Body of pancreas (tissue), 4 donors: Measurements from ENCODE around the gene ABCB9. TPM values are rescaled to one million over a fixed set of nuclear protein-coding genes. Genes with fewer than 3 reads are reported as not detected.
"Not testable (repeated sequence)": the region's sequence is repeated elsewhere in the genome, so short reads cannot be mapped to it uniquely, and the experiment has no call there.

Experiments
- ATAC-seq: fragments of 150-250 bp; one replicate; pipeline ENCODE4 v1.9.1; 2016
- DNase-seq, 4 donors: peaks; one replicate each; pipeline ENCODE4 v3.0.0-alpha.2; 2019
- H3K27ac ChIP-seq, 4 donors: fragments of 200-600 bp; sonication (generic); 1 replicate in 3 of 4; 2 replicates in 1 of 4; pipeline versions ENCODE4 v1.5.1 to v1.6.1; 2016 to 2019; ENCODE audit warnings: mild to moderate bottlenecking in 1 of 4, mixed read lengths in 1 of 4, moderate library complexity in 1 of 4
- H3K27me3 ChIP-seq, 2 donors: fragments of 200-600 bp; sonication (generic); one replicate each; pipeline ENCODE4 v1.6.0; 2016; ENCODE audit warnings: mild to moderate bottlenecking in 1 of 2
- H3K36me3 ChIP-seq, 2 donors: fragments of 200-600 bp; sonication (generic); replicated peaks in 1 of 2; 2 replicates each; pipeline ENCODE4 v1.5.1; 2016; ENCODE audit warnings: low read depth in 2 of 2; ENCODE audit not compliant: insufficient read depth in 1 of 2
- H3K4me1 ChIP-seq: fragments of 200-600 bp; sonication (generic); one replicate; pipeline ENCODE4 v1.6.0; 2016
- H3K4me3 ChIP-seq, 2 donors: fragments of 200-600 bp; sonication (generic); 1 replicate in 1 of 2; 2 replicates in 1 of 2; pipeline ENCODE4 v1.5.1; 2016 to 2019
- H3K9me3 ChIP-seq, 3 donors: fragments of 200-600 bp; sonication (generic); 1 replicate in 2 of 3; 2 replicates in 1 of 3; pipeline ENCODE4 v1.5.1; 2016
- CTCF ChIP-seq, 7 experiments: fragments of 450-650 bp in 4 of 7; fragments of 200-600 bp in 3 of 7; sonication (generic) in 3 of 7; IDR thresholded peaks; one replicate each; pipeline ENCODE4 v1.5.1; 2016 to 2019; ENCODE audit warnings: antibody characterized with exemption in 7 of 7
- POLR2A ChIP-seq, 3 donors: fragments of 450-650 bp; IDR thresholded peaks; one replicate each; pipeline ENCODE4 v1.6.1; 2016; ENCODE audit warnings: antibody characterized with exemption in 3 of 3, mild to moderate bottlenecking in 2 of 3
- WGBS, 2 donors: methylation state at CpG; one replicate each; pipeline ENCODE4 v1.1.5; 2017; 5-methylcytosine and 5-hydroxymethylcytosine counted together
- intact Hi-C: fragments of 100-400 bp; cut with DNase I; formaldehyde crosslinking; loops from one replicate; pipeline ENCODE4 v1.15.1; 2023
- total RNA-seq, 2 donors: library from RNA; depleted of rRNA; stranded (reverse); fragments of >200 nt; gene quantifications; one replicate each; pipeline ENCODE4 v1.1.0, GENCODE V29; 2016

The ABCB9 gene
- 1 to 10 TPM; 5.2 to 7.9 TPM for total RNA-seq

DNA sequence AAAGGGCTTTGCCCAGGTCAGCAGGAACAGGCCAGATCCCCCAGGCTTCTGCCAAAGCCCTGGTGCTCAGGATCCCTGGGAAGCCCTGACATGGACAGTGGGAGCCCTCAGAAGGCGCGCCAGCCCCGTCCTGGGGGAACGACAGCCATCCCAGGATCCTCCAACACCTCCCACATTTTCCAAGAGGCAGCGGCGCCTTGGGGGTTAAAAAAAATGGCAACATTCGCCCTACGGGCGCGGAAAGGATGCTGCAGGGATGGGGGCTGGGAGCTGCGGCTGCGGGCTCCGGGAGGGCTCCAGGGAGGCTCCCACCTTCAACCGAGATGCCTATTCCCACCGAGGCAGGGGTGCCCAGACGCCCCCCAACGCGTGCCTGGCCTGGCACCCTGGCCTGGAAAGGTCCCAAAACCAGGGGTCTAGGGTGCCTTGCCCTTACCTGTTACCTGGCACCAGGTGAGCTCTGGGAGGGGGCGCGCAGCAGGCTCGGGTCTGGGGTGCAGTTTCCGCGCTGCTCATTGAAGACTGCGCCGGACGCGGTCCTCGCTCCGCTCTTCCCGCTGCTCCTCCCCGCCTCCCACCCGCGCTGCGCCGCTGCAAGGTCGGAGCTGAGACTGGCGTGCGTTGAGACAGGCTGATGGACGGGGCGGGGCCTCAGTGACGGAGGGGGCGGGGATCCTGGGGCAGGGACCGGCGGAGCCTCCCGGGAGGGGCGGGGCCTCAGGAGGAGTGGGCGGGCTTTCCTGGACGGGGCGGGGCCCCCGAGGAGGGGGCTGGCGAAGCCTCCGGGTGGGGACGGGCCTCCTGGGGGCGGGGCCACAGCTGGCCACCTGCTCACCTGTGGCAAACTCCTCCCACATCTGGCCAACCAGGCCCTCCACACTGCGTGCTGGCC is at the start of gene ABCB9:
Gene ABCB9 (minus strand): TSS at position 613 of the 892 bp plus-strand sequence. CDS start 6,228 bp downstream, outside the sequence.
- no peak for TF ChIP-seq CTCF (IDR thresholded peaks at IDR 0.05)
- TF ChIP-seq POLR2A (IDR thresholded peaks at IDR 0.05), result peak; percentile 8 to 67 (median 58)
- peak within 1 kb of the TSS in 1 of 2 donors; percentile 10 for H3K4me3 ChIP-seq
- DNase-seq (peak; percentile 97 to 98 (median 97)), ATAC-seq (peak; percentile 95)
- H3K4me1 ChIP-seq, result peaks cover 58% of the 10 kb centered on the region
- H3K9me3 ChIP-seq, result no peaks in the 10 kb centered on the region
- no peaks in the 10 kb centered on the region for H3K27me3 ChIP-seq
- H3K36me3 ChIP-seq, result no peaks in the 10 kb centered on the region
- 0 to 5% methylated on average over 4 to 48 of the region's 55 CpGs for WGBS, 2 donors
- intact Hi-C loops, result no loop called here
- peak within 1 kb of the TSS; percentile 35 to 75 (median 56) for H3K27ac ChIP-seq

DNA sequence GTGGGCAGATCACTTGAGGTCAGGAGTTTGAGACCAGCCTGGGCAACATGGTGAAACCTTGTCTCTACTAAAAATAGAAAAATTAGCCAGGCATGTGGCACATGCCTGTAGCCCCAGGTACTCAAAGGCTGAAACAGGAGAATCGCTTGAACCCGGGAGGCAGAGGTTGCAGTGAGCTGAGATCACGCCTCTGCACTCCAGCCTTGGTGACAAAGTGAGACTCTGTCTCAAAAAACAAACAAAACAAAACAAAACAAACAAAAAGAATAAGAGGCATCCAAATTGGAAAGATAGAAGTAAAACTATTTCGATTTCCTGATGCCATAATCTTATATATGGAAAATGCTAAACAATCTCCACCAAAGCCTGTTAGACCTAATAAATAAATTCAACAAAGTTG is 48.2 kb upstream of the ABCB9 start:
- H3K36me3 ChIP-seq, ATAC-seq, DNase-seq, H3K4me1 ChIP-seq, intact Hi-C loops, H3K27me3 ChIP-seq, H3K9me3 ChIP-seq, H3K27ac ChIP-seq, H3K4me3 ChIP-seq: not testable (repeated sequence)
- WGBS, 2 donors, result 96 to 97% methylated on average over 4 of the region's 4 CpGs

DNA sequence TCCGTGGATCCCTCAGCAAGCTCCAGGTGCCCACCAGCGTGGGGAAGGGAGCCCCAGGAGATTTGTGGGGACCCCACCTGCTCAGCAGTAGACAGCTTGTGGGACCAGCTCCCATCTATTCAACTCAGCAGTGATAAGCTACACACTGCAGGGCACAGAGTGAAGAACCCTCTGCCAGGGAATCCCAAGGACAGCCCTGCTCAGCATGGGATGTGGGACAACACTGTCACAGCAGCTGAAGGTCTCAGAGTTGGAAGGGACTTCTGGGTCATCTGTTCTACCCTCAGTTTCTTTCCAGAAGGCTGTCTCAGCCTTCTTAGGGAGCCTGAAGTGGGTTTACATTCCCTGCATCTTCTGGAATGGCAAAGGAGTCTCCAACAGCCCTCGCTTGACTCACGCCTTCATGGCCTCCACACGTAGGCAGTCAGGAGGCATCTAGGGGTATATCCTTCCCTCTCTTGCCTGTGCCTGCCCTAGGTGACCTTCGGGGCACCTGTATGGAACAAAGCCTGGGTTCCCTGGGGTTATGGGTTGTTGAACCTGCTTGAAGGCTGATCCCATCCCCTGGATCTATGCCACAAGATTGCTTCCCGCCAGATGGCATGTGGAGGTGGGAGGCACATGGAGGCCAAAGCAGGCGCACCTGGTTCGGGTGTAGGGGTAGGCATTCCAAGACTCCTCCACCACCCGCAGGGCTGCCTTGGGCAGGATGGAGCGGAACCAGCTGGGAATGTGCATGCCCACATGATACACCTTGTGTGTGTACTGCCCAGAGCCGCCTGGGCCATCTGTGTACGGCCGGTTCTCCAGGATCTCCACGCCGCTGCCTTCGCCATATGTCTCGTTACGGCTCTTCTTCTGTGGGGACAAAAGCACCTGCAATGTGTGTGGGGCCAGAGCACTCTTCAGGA is 47.2 kb upstream of the ABCB9 start:
- intact Hi-C loops, result no loop called here
- no peak for ATAC-seq
- Histone ChIP-seq H3K27ac (no peak overlapping the region), H3K4me3 (no peak overlapping the region), H3K4me1 (no peaks in the 10 kb centered on the region), H3K27me3 (no peaks in the 10 kb centered on the region), H3K9me3 (no peaks in the 10 kb centered on the region), H3K36me3 (no peaks in the 10 kb centered on the region)
- TF ChIP-seq POLR2A (IDR thresholded peaks at IDR 0.05) (no peak), CTCF (IDR thresholded peaks at IDR 0.05) (no peak)
- DNase-seq, result no peak
- WGBS, 2 donors, result 95 to 96% methylated on average over 11 to 19 of the region's 19 CpGs

DNA sequence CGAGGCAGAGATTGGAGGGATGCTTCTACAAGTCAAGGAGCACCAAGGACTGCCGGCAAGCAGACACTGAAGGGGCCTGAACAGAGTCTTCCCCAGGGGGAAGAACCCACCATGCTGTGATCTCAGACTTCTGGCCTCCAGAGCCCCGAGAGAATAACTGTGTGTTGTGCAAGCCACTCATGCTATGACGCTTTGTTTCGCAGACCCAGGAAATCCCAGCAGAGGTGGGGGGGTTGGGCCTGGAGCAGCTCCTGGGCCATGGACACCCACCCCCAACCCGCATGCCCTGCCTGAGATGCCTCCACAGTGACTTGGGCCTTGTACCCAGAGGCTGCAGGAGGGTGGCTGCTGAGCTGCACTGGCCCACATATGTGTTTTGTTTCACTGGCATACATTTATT is 45.4 kb upstream of the ABCB9 start:
- H3K9me3 ChIP-seq, result no peaks in the 10 kb centered on the region
- intact Hi-C loops, result no loop called here
- no peak for ATAC-seq
- no peak for TF ChIP-seq CTCF (IDR thresholded peaks at IDR 0.05)
- TF ChIP-seq POLR2A (IDR thresholded peaks at IDR 0.05), result no peak
- no peaks in the 10 kb centered on the region for H3K4me1 ChIP-seq
- no peaks in the 10 kb centered on the region for H3K27me3 ChIP-seq
- no peak overlapping the region for H3K4me3 ChIP-seq
- 81 to 84% methylated on average over 3 to 6 of the region's 6 CpGs for WGBS, 2 donors
- H3K36me3 ChIP-seq, result no peaks in the 10 kb centered on the region
- no peak overlapping the region for H3K27ac ChIP-seq
- DNase-seq, result no peak

DNA sequence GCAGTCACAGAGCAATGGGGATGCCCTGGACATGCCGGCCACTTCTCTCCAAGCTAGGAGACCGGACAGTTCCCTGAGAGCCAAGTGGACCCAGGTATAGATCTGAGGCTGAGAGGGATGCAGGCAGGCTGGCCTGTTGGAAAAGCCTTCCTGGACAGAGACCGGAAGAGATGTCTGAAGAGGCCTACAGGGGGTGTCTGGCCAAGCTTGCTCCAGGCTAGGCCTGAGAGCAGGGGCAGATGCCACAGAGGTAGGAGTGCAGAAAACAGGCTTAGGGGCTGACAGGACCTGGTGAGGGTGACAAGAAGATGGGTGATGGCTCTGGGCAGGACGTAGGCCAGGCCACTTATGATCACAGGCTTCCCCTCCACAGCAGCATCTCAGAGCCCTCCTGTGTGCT is 44.4 kb upstream of the ABCB9 start:
- H3K27ac ChIP-seq, result no peak overlapping the region
- no peak for DNase-seq
- no peaks in the 10 kb centered on the region for H3K9me3 ChIP-seq
- 85 to 87% methylated on average over 3 to 4 of the region's 4 CpGs for WGBS, 2 donors
- TF ChIP-seq POLR2A (IDR thresholded peaks at IDR 0.05), result no peak
- no peak for TF ChIP-seq CTCF (IDR thresholded peaks at IDR 0.05)
- H3K27me3 ChIP-seq, result no peaks in the 10 kb centered on the region
- intact Hi-C loops, result no loop called here
- H3K4me3 ChIP-seq, result no peak overlapping the region
- no peaks in the 10 kb centered on the region for H3K36me3 ChIP-seq
- no peaks in the 10 kb centered on the region for H3K4me1 ChIP-seq
- ATAC-seq, result no peak
